NCI-H146 treated with DMSO at 0.1 percent for 48 hours (cell line): ENCODE results near the gene HIRA.

Experiments used
- DNase-seq: peaks from one replicate; lab custom pipeline; 2025; ENCODE audit not compliant: unreplicated experiment; lab: John Stamatoyannopoulos, UW

Gene HIRA, protein sequence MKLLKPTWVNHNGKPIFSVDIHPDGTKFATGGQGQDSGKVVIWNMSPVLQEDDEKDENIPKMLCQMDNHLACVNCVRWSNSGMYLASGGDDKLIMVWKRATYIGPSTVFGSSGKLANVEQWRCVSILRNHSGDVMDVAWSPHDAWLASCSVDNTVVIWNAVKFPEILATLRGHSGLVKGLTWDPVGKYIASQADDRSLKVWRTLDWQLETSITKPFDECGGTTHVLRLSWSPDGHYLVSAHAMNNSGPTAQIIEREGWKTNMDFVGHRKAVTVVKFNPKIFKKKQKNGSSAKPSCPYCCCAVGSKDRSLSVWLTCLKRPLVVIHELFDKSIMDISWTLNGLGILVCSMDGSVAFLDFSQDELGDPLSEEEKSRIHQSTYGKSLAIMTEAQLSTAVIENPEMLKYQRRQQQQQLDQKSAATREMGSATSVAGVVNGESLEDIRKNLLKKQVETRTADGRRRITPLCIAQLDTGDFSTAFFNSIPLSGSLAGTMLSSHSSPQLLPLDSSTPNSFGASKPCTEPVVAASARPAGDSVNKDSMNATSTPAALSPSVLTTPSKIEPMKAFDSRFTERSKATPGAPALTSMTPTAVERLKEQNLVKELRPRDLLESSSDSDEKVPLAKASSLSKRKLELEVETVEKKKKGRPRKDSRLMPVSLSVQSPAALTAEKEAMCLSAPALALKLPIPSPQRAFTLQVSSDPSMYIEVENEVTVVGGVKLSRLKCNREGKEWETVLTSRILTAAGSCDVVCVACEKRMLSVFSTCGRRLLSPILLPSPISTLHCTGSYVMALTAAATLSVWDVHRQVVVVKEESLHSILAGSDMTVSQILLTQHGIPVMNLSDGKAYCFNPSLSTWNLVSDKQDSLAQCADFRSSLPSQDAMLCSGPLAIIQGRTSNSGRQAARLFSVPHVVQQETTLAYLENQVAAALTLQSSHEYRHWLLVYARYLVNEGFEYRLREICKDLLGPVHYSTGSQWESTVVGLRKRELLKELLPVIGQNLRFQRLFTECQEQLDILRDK

DNA sequence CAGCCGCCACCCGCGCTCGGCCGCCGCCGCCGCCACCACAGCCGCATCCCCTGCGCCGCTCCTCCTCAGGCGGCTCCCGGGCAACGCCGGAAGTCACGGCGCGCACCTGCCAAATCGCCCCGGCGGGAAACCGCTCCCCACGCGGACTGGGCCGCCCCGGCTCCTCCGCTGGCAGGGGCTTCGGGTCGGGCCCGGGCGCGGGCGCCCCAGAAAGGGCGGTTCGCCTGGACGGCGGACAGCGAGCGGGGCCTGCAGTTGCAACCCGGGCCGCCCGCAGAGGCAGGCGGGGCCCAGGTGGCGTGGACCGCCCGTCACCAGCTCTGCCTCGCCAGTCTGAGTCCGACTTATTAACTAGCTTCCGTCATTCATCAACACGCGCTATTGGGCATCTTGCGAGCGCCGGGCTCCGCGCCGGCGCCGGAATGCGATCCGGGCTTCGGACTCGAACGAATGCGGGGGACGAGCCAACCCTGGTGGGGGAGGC lies at the start of gene HIRA:
Gene HIRA, minus strand, starts transcription at position 85 of the 484 bp plus-strand sequence. CDS start 257 bp downstream, outside the sequence.
- peak; percentile 38 for DNase-seq

DNA sequence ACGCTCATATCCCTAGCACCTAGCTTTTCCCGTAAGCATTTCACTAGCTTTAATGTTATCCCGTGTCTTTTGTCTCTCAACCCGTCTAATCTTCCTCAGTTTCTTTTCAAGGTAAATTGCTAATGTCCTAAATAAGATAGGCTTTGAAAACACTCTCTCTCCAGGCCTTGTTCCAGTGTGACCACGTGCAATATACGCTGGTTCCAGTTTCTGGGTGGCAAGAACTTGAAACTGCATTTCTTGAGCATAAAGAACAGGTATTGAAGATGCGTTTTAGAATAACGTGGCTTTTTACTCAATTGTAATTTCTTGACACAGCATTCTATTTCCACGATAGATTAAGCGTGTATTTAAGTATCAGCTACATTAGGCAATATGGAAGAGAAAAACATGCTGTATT lies 49.3 kb upstream of the HIRA start:
- DNase-seq = no peak

GRCh38 chr22:19480173-19480568 lies 48.6 kb upstream of the HIRA start:
- no peak for DNase-seq

DNA sequence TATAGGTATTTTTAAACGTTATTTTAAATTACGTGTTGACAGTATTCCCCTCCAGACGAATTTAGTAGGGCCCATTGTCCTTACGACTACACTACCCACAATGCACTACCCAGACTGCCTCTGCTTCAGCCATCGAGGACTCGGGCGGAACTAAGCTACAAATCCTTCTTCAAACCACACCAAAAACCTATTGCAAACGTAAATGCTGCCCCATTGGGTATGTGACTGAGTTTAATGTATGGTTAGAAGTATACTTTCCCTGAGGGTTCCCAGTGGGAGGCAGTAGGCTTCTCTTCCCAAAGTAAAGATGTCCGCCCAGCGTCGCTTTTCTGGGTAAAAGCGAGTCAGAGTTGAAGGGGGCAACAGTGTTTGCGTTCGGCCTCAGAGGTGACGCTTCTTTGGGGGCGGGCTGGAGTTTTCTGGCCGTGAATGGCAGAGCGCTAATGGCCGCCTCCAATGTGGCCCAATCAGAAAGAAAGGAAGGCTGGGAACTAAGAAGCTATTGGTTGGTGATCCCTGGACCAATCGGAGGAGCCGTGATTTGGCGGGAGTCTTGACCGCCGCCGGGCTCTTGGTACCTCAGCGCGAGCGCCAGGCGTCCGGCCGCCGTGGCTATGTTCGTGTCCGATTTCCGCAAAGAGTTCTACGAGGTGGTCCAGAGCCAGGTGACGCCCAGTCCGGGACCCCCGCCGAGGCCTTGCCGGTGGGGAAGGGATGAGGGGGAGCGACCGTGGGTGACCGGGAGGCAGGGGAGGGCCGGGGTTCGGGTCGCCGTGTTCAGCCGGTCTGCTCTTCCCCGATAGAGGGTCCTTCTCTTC lies 48.0 kb upstream of the HIRA start, which contains the start of gene CDC45:
Gene CDC45, plus strand, starts transcription at position 566 of the 818 bp plus-strand sequence. Its CDS starts 49 bp downstream, at position 615.
- DNase-seq = peak; percentile 97

DNA sequence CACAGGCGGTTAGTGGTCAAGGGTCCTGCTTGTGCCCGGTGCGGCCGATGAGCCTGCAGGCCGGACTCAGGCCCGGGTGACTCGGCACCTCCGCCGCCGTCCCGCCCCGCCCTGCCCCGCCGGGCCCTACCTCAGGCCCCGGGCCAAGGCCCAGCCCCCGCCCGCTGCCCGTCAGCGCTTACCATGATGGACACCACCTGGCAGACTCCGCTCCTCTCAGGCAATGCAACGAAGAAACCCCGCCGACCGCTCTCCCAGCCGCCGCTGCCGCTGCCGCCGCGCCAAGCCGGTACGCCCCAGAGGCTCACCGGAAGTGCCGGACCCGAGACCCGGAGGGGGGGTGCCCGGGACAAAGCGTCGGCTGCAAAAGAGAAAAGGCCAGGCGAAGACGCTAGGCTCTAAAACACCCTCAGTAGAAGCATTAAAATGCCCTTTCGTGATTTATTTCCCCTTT lies 47.4 kb upstream of the HIRA start, which contains the start of gene UFD1:
Gene UFD1, minus strand, starts transcription at position 293 of the 454 bp plus-strand sequence. Its CDS starts 108 bp downstream, at position 185.
- DNase-seq = peak; percentile 78

- DNase-seq = no peak
These were observed 46.7 kb upstream of the HIRA start for GRCh38 chr22:19478045-19478900.

DNA sequence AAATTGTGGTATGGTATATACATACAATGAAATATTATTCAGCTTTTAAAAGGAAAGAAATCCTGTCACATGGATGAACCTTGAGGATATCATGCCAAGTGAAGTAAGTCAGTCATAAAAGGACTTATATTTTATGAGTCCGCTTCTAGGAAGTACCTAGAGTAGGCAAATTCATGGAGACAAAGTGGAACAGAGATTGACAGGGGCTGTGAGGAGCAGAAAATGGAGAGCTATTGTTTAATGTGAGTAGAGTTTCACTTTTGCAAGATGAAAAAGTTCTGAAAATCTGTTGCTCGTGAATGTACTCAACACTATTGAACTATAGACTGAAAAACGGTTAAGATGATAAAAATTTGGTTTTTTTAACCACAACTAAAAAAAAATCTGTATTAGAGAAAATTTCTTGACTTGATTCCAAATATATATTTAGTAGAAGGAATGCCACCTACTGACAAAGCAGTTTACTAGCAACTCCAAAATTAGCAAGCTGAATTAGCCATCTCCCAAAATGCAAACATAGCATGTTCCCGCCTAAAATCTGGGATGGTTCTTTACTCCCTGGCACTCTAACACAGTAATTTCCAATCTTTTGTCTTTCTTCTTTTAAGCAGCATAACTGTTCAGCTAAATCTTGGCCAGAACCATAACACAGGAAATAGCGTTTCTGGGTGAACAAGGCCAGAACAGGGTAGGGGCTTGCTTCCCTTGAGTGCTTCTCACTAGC lies 46.0 kb upstream of the HIRA start:
- no peak for DNase-seq

GRCh38 chr22:19476023-19476422 lies 44.5 kb upstream of the HIRA start:
- DNase-seq = no peak

- no peak for DNase-seq
These were observed 42.0 kb upstream of the HIRA start for GRCh38 chr22:19473578-19473977.

GRCh38 chr22:19472233-19472632 lies 40.7 kb upstream of the HIRA start:
- DNase-seq = no peak

DNA sequence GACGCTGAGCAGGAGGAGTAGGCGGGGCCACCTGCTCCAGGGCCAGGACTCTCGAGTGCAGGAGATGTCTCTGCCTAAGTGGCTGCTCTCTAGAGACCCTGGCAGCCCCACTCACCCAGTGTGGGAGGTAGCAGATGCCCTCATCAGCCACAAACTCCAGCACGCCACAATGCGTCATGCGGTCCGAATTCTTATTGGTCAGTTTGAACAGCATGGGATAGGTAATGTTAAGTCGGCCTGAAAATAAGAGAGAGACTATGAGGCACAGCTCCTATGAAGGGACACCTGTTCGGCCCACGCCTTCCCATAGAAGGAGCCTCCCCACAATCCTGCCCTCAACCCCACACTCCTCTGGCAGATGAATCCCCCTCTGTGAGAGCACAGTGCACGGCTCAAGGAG lies 40.0 kb upstream of the HIRA start:
- DNase-seq = no peak

DNA sequence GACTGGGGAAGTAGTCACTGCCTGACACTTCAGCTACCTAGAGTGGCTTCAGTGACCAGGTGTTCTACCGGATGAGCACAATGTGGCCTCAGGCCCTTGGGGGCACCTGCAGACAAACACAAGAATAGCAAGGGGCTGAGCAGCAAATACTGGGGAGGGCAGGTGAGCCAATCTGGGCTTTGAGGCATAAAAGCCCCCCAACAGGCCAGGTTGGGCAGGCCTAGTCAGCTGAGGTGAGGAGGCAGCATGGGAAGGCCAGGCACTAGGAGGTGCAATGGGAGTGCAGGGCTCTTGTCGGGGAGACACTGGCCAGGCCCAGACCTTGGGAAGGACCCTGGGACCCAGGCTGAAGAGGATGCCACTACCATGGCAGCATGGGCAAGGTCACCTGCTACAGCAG lies 38.5 kb upstream of the HIRA start:
- no peak for DNase-seq

GRCh38 chr22:19469421-19469820 lies 37.9 kb upstream of the HIRA start:
- DNase-seq = no peak

- DNase-seq = no peak
These were observed 36.4 kb upstream of the HIRA start for GRCh38 chr22:19467912-19468311.

GRCh38 chr22:19466848-19467752 lies 35.6 kb upstream of the HIRA start:
- DNase-seq = no peak

DNA sequence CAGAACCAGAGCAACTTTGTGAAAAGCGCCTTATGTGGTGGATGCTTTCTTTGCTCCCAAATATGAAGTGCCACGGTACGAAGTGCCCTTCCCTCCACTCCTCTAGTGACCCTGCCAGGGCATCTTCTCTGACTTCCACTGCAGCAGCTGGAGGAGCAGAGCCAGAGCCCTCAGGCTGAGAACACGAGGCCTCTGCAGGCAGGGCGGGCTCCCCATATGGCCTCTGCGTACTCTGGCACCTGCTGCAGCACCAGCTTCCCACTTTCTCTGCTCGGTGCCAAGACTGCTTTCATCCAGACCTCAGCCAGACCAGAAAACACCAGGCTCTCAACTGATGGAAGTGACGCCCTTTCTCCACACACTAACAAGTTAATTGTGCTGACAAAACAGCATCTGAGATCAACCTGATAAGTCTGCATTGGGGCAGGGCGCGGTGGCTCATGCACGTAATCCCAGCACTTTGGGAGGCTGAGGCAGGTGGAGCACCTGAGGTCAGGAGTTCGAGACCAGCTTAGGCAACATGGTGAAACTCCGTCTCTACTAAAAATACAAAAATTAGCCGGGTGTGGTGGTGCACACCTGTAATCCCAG lies 34.7 kb upstream of the HIRA start:
- DNase-seq = no peak

DNA sequence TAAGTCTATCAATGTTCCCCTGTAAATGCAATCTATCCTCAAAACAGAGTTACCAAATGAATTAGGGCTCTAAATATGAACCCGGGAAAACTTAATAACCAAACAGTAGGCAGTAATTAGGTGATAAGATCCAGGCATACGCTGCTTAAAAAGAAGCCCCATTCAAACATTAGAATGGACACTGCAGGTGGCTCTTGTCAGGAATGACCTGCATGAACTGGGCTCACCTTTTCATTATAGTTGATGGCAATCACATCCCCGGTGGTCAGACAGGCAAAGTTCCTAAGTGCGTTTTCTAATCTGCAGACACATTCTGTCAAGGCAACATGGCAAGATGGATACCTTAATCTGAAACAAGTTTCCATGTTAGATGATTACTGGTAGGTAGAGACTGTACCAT lies 33.4 kb upstream of the HIRA start:
- DNase-seq = peak; percentile 1
